Measurements from ENCODE around the gene SSUH2. TPM values are rescaled to one million over a fixed set of nuclear protein-coding genes. Genes with fewer than 3 reads are reported as not detected.

Gene SSUH2
- total and polyA plus RNA-seq, 2 of the 13 experiments (the other 11 are each of a cell fraction or from before 2014, with no cell fraction given), result 38.1 to 136 TPM

GRCh38 chr3:8608791-8609467 lies 35.7 kb downstream of the SSUH2 start:
- ATAC-seq (no peak), DNase-seq (ENCODE audit: low spot score) (no peak), FAIRE-seq (no peak)
- Histone ChIP-seq H3K27me3 (ENCODE audit: control insufficient read depth in 1 of 2, insufficient read depth in 2 of 2, low read length in 2 of 2) (no peaks in the 10 kb centered on the region), H3K79me2 (ENCODE audit: insufficient read depth, low read length) (no peaks in the 10 kb centered on the region), H3K4me2 (ENCODE audit: low read depth, low read length) (no peak overlapping the region), H3K4me3 (replicated peaks in 1 of 3; ENCODE audit: insufficient read depth in 1 of 3, low read depth in 2 of 3, low read length in 3 of 3) (no peak overlapping the region), H3K27ac (ENCODE audit: extremely low read length, insufficient read depth, low read length) (no peak overlapping the region), H2AFZ (ENCODE audit: low read length) (no peak overlapping the region), H3K9ac (ENCODE audit: insufficient read depth, low read depth, low read length) (no peak overlapping the region), H3K4me1 (ENCODE audit: insufficient read depth, low read length) (no peaks in the 10 kb centered on the region; the same call in 1 of the 2 replicates), H3K9me3 (ENCODE audit: low read length) (no peaks in the 10 kb centered on the region), H4K20me1 (ENCODE audit: insufficient read depth, low read length) (no peaks in the 10 kb centered on the region), H3K36me3 (replicated peaks in 1 of 2; ENCODE audit: control insufficient read depth in 1 of 2, insufficient read depth in 2 of 2, low read length in 2 of 2) (no peaks in the 10 kb centered on the region)
- POLR2A ChIA-PET, result no interaction called here
- intact Hi-C loops (cut with micrococcal nuclease; ENCODE audit: unreplicated experiment) (loop anchor here (10.0 kb wide), 1 partner anchor 104 kb away; the partner anchor contains the start of gene LMCD1), in situ Hi-C loops (cut with HindIII; ENCODE audit: extremely low pct_ligation_motif_present, low pct_unique_long_range_greater_than_20kb) (loop anchor here (10.0 kb wide), 1 partner anchor 284 kb away; no protein-coding TSS in a partner anchor)
- CTCF ChIA-PET (ENCODE audit: low intra/inter-chr PET ratio, low total read pairs), result no interaction called here
- 68% methylated on average over 9 of the region's 10 CpGs for WGBS (ENCODE audit: low lambda C conversion rate)
- BruUV-seq (replicated peaks), result no TSS peak
- no peak for TF ChIP-seq TSC22D2 (CRISPR knock-in tag; IDR thresholded peaks at IDR 0.05; ENCODE audit: borderline replicate concordance)
- TF ChIP-seq PRMT3 (CRISPR knock-in tag; IDR thresholded peaks at IDR 0.05; ENCODE audit: borderline replicate concordance, low read depth), result no peak
- no peak for TF ChIP-seq CBX2 (IDR thresholded peaks at IDR 0.05; ENCODE audit: low read depth, low read length)
- TF ChIP-seq CBX2 (CRISPR knock-in tag; IDR thresholded peaks at IDR 0.05; ENCODE audit: low read depth), result no peak
- no peak for TF ChIP-seq HOXA7 (CRISPR knock-in tag; IDR thresholded peaks at IDR 0.05)
- no peak for TF ChIP-seq ZFP91 (CRISPR knock-in tag; IDR thresholded peaks at IDR 0.05; ENCODE audit: borderline replicate concordance)
- TF ChIP-seq IKZF5 (CRISPR knock-in tag; IDR thresholded peaks at IDR 0.05), result no peak
- TF ChIP-seq ZNF790 (CRISPR knock-in tag; IDR thresholded peaks at IDR 0.05; ENCODE audit: borderline replicate concordance), result no peak
- TF ChIP-seq PBX3 (CRISPR knock-in tag; IDR thresholded peaks at IDR 0.05; ENCODE audit: borderline replicate concordance), result no peak
- TF ChIP-seq ZNF768 (CRISPR knock-in tag; IDR thresholded peaks at IDR 0.05), result no peak
- TF ChIP-seq RELA (CRISPR knock-in tag; IDR thresholded peaks at IDR 0.05), result no peak

Data from HepG2 (cell line).